ENCODE data around the gene CCND3. TPM values are rescaled to one million over a fixed set of nuclear protein-coding genes. Genes with fewer than 3 reads are reported as not detected.

Gene CCND3
- total and polyA plus RNA-seq, 11 donors: 33.9 to 116 (median 47.1) TPM

DNA sequence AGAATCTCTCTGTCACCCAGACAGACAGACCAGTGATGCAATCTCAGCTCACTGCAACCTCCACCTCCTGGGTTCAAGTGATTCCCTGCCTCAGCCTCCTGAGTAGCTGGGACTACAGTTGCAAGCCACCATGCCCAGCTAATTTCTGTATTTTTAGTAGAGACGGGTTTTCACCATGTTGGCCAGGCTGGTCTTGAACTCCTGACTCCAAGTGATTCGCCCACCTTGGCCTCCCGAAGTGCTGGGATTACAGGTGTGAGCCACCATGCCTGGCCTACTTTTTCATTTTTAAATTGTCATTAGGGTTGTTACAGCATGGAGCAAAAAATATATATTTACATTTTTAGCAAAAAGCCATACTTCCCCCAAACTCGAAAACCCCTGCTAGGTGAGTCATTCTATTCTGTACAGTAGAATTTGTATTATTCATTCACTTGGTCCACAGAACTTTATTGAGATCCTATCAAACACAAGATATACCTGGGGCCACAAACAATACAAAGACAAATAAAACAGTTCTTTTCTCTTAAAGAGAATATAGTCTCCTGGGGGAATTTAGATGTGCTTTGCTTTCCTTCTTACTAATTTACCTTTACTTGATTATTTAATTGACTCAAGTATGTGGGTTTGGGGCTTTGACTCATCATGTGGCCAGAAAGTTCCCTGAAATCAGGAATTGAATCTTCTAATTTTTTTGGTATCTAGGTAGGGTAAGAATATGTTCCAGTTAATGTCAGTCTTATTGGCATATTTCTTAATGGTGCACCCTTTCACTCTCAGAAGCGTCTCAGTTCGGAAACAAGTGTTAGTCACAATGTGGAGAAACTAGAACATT lies 16.6 kb upstream of the CCND3 start:
- DNase-seq: no peak
- WGBS, 4 donors: 93 to 97% (median 96%) methylated on average over 6 of the region's 6 CpGs
- no peaks in the 10 kb centered on the region for H3K36me3 ChIP-seq
- peaks cover 0 to 11% (median 0%) of the 10 kb centered on the region in 12 donors for H3K4me1 ChIP-seq
- ATAC-seq: no peak
- H3K9me3 ChIP-seq: no peaks in the 10 kb centered on the region
- no peak overlapping the region for H3K4me3 ChIP-seq
- H3K27me3 ChIP-seq: no peaks in the 10 kb centered on the region
- no peak overlapping the region for H3K27ac ChIP-seq
- intact Hi-C loops (cut with DNase I): no loop called here
- no peak for TF ChIP-seq POLR2A (IDR thresholded peaks at IDR 0.05)
- TF ChIP-seq, protein P1, sequence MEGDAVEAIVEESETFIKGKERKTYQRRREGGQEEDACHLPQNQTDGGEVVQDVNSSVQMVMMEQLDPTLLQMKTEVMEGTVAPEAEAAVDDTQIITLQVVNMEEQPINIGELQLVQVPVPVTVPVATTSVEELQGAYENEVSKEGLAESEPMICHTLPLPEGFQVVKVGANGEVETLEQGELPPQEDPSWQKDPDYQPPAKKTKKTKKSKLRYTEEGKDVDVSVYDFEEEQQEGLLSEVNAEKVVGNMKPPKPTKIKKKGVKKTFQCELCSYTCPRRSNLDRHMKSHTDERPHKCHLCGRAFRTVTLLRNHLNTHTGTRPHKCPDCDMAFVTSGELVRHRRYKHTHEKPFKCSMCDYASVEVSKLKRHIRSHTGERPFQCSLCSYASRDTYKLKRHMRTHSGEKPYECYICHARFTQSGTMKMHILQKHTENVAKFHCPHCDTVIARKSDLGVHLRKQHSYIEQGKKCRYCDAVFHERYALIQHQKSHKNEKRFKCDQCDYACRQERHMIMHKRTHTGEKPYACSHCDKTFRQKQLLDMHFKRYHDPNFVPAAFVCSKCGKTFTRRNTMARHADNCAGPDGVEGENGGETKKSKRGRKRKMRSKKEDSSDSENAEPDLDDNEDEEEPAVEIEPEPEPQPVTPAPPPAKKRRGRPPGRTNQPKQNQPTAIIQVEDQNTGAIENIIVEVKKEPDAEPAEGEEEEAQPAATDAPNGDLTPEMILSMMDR (IDR thresholded peaks at IDR 0.05): no peak

GRCh38 chr6:41957117-41957516 lies 15.5 kb upstream of the CCND3 start:
- no peak for TF ChIP-seq POLR2A (IDR thresholded peaks at IDR 0.05)
- TF ChIP-seq, protein P1 (IDR thresholded peaks at IDR 0.05): no peak
- no peak overlapping the region for H3K4me3 ChIP-seq
- H3K4me1 ChIP-seq: peaks cover 0 to 11% (median 0%) of the 10 kb centered on the region in 12 donors
- DNase-seq (no peak), ATAC-seq (no peak)
- no peaks in the 10 kb centered on the region for H3K9me3 ChIP-seq
- WGBS, 4 donors: 63 to 73% (median 68%) methylated on average over 4 of the region's 4 CpGs
- no peaks in the 10 kb centered on the region for H3K36me3 ChIP-seq
- intact Hi-C loops (cut with DNase I): no loop called here
- no peak overlapping the region for H3K27ac ChIP-seq
- no peaks in the 10 kb centered on the region for H3K27me3 ChIP-seq

GRCh38 chr6:41955412-41955811 lies 13.8 kb upstream of the CCND3 start:
- WGBS, 4 donors: 83 to 88% (median 87%) methylated on average over 2 of the region's 2 CpGs
- no peaks in the 10 kb centered on the region for H3K36me3 ChIP-seq
- intact Hi-C loops (cut with DNase I): no loop called here
- no peaks in the 10 kb centered on the region for H3K9me3 ChIP-seq
- H3K27me3 ChIP-seq: no peaks in the 10 kb centered on the region
- ATAC-seq: no peak
- H3K4me1 ChIP-seq: no peaks in the 10 kb centered on the region
- TF ChIP-seq POLR2A (IDR thresholded peaks at IDR 0.05): no peak
- TF ChIP-seq, protein P1 (IDR thresholded peaks at IDR 0.05): no peak
- H3K4me3 ChIP-seq: no peak overlapping the region
- H3K27ac ChIP-seq: no peak overlapping the region
- no peak for DNase-seq

DNA sequence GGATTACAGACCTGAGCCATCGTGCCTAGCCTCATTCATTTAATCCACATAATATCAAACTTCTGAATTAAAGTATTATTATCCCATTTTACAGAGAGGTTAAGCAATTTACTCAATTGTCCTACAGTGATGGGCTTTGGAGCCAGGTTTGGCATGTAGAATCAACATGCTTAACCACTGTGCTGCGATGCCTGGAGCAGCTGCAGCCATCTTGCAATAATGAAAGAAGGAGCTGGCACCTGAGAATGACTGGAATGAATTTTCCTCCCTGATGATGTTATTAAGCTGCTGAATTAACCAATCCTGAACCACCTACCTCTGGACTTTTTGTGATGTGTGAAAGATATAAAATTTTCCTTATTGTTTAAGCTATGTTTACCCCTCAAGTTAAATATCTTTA lies 13.1 kb upstream of the CCND3 start:
- WGBS, 4 donors: 94 to 96% (median 95%) methylated on average over 2 of the region's 2 CpGs
- H3K36me3 ChIP-seq: peaks cover 0 to 4% (median 0%) of the 10 kb centered on the region in 9 donors
- intact Hi-C loops (cut with DNase I): no loop called here
- no peaks in the 10 kb centered on the region for H3K9me3 ChIP-seq
- H3K27ac ChIP-seq: no peak overlapping the region
- no peaks in the 10 kb centered on the region for H3K4me1 ChIP-seq
- H3K27me3 ChIP-seq: no peaks in the 10 kb centered on the region
- TF ChIP-seq, protein P1 (IDR thresholded peaks at IDR 0.05): no peak
- no peak for TF ChIP-seq POLR2A (IDR thresholded peaks at IDR 0.05)
- no peak for ATAC-seq
- no peak for DNase-seq
- H3K4me3 ChIP-seq: no peak overlapping the region
